Measurements from ENCODE around the gene MAP6D1.

DNA sequence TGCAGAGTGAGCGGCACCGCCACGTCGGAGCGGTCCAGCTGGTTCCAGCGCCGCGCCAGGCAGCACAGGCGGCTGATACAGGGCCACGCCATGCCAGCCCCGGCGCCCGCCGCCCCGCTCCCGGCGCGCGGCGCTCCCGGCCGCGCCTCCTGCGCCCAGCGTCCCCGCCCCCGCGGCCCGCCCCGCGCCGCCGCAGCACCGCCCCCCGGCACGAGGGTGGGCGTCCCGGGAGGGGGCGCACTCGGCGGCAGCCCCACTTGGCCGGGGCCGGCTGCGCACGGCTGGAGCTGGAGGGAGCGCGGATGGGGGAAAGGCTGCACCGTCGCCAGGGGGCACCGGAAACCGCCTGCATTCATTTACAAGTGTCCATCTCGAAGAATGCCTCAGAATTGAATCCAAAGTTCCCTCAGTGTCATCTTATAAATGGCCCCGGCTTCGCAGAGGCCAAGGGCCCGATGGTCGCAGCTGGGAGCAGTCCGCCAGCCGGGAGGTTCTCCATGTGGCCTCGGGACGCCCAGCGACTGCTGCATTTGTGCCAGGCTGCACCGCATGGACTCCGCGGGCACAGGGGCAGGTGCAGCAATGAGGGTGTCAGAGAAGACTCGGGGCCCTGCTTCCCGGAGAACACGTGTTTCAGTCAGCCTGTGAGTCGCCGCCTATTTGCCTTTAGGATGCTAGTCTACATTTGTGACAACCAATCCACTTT is at the start of gene MAP6D1:
- TF ChIP-seq POLR2A (IDR thresholded peaks at IDR 0.05; ENCODE audit: low read depth, low read length) (no peak), POLR2AphosphoS5 (IDR thresholded peaks at IDR 0.05; ENCODE audit: low read depth, low read length) (no peak), SPI1 (IDR thresholded peaks at IDR 0.05; ENCODE audit: low read depth, low read length) (no peak), TAF1 (IDR thresholded peaks at IDR 0.05; ENCODE audit: low read depth, low read length) (no peak), POU2F2 (IDR thresholded peaks at IDR 0.05; ENCODE audit: low read depth, low read length) (no peak), PAX5 (IDR thresholded peaks at IDR 0.05; ENCODE audit: insufficient read depth, low read length, severe bottlenecking) (no peak)
